ENCODE data around the gene ZDHHC14.

GRCh38 chr6:157650261-157650640 lies 269.3 kb downstream of the ZDHHC14 start:
- no peak for TF ChIP-seq CTCF (IDR thresholded peaks at IDR 0.05)
- no peak for TF ChIP-seq POLR2A (IDR thresholded peaks at IDR 0.05)
- TF ChIP-seq POLR2AphosphoS5 (IDR thresholded peaks at IDR 0.05) = no peak
